Endothelial cell of hepatic sinusoid (primary cell): ENCODE data around the gene DNAJB6.

Source experiments
- in situ Hi-C: cut with HindIII; loops from 2 replicates; pipeline ENCODE4 v1.10.0; 2017; ENCODE audit warnings: low sequenced_read_pairs

DNAJB6 gene

GRCh38 chr7:157394246-157395191 lies 57.7 kb downstream of the DNAJB6 start:
- in situ Hi-C loops: no loop called here

GRCh38 chr7:157395206-157395605 lies 58.4 kb downstream of the DNAJB6 start:
- in situ Hi-C loops: no loop called here

DNA sequence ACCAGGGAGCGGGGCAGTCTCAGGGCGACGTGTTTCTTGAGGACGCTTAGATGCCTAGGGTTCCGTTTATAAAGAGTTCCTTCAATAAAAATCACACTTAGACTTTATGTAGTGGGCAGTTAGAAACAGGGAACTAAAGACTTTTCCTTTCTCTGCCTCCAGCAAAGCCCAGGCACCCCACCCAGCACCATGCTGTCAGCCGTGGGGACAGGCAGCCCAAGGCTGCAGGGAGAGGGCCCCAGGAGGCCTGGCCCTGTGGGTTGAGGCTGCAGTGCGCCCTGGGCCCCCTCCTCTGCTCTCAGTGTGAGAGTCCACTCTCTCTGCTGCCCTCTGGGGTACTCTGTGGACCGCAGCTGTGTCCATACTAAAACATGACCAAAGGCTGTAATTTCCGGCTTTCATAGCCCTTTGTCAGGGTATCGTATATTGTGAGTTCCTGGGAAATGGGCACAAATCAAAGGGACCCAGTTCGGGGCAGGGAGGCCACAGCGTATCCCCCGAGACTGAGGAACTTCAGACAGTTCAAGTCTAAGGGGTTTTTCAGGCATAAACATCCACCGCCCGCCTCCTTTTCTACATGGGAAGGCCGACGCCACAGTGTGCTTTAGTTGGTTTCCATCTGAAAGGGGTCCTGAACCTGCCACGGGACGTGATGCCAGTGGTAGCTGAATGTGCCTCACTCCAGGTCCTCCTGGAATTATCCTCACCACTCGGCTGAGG lies 59.7 kb downstream of the DNAJB6 start:
- in situ Hi-C loops: no loop called here

GRCh38 chr7:157397036-157397720 lies 60.4 kb downstream of the DNAJB6 start:
- in situ Hi-C loops: no loop called here

DNA sequence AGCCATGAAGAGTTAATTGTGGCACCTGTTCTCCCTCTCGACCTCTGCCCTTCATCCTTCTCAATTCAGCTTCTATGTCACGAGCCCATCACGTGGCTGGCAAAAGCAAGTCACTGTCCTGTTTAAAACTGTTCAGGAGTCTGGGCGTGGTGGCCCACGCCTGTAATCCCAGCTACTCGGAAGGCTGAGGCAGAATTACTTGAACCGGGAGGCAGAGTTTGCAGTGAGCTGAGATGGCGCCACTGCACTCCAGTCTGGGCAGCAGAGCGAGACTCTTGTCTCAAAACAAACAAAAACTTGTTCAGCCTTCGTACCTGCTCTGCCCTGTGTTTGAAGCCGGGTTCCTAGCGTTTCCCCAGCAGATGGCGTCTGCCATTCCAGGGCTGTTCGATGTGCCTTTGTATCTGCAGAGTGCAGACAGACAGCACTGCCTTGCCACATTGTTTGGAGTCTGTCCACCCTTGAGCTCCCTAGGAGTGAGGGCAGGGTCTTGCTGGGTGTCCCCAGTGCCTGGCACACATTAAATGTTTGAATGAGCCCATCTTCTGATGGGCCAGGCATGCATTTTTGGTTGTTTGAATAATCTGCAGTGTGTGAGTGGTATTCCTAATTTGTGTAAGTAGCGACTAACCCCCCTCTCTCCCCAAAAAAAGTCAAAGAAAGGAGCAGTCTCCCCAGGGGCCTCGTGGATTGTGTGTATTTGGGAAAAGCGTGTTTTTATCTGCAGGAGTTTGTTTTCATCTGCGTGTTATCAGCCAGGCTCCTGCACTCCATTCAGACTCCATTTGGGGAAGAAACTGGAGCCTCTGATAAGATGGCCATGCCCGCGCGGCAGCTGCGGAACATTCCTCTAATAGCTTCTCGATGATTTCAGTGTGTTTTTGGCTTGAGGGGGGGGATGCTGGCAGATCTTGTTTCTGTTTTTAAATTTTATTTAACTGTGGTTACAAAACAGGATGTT lies 61.2 kb downstream of the DNAJB6 start:
- in situ Hi-C loops: no loop called here

DNA sequence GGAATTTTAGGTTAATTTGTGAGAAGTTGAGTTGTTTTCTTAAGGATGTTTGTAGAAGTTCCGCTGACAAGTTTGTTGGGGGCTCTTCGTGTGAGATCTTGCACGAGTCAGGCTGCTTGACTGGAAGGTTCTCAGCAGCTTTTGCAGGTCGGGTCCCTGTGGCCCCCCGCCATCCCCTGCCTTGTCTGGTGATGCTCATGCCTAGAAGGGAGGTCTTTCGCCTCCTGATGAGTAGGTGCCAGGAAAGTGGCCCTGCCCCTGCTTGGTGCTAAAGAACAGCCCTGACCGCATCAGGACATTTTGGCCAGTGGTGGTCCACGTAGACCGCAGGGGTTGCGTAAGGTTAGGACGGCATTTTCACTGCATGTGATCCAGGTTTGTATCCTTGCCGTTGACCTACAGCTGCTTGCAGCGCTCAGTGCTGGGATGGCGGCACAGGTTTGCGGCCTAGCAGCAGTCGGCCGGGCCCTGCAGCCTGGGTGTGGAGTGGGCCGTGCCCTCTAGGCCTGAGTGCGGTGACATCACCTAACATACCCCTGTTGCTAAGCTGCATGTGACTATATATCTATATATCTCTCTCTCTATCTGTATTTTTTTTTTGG lies 62.4 kb downstream of the DNAJB6 start:
- in situ Hi-C loops: no loop called here

DNA sequence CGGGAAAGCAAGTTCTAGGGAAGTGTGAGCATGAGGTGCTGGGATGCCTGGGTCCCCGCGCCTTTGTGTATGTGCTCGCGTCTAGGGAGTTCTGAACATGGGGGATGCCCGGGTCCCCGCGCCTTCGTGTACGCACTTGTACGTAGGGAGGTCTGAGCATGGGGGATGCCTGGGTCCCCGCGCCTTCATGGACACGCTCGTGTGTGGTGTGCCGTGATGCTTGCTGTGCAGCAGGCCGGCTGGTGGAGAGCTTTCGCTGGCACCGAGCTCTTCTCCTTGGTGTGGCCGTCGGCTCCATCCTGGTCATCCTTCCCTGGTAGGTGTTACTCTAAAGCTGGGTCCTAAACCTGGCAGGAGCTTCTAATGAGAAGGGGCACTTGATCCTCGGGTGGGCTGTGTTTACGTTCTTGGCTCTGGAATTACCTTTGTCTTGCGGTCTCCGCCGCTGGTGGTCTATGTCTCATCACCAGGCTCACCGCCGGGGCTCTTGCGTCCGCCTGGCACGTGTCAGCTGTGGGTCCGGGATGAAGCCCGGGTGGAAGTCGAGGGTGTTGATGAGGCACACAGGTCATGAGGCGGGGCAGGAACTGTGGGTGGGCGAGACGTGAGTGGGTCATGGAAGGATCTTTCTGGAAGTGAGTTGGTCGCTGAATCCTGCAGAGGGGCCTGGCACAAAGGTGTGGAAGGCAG lies 63.5 kb downstream of the DNAJB6 start:
- in situ Hi-C loops: no loop called here

DNA sequence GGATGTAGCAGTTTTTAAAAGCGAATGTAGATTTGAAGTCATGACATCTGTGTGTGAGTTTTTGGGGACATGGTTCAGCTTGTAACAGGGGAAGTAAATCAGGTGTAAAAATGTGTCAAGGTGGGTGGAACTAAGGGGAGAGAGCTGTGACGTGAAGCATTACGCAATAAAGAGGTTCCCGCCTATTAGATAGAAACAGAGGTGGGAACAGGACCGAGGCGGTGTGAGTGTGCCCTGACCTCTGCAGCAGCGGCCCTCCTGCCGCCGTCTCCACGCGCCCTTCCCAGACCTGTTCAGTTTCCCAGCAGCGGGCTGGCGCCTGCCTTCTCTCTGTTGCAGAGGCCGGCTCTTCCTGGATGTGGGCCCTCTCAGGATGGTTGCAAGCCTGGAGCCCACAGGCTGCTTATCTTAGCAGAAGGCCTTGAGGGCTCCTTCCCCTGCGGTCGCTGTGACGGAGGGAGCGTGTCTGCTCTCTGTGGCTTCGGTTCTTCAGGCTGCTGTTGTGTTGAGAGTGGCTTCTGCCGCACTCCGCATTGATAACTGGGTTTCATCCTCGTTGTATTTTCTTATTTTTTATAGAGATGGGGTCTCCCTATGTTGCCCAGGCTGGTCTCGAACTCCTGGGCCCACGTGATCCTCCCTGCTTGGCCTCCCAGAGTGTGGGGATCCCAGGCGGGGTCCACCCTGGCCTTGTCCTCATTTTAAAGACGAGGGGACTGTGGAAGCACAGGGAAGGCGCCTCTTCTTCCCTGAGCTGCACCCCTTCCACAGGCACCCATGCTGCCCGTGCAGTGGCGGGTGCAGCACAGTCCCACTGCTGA lies 65.0 kb downstream of the DNAJB6 start:
- in situ Hi-C loops: no loop called here

DNA sequence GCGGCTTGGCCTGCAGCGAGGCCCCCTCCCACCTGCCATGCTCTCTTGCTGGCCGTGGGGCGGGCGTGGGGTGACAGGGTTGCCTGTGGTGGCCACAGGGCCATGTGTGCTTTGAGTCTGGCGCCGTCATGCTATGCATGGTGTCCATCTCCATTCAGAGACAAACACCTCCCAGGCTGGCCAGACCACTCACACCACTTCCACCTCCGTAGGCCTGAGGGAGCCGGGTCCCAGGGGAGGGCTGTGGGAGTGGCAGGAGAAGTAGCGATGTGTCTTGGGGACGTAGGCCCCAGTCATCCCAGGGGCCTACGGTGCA lies 65.5 kb downstream of the DNAJB6 start:
- in situ Hi-C loops: no loop called here

DNA sequence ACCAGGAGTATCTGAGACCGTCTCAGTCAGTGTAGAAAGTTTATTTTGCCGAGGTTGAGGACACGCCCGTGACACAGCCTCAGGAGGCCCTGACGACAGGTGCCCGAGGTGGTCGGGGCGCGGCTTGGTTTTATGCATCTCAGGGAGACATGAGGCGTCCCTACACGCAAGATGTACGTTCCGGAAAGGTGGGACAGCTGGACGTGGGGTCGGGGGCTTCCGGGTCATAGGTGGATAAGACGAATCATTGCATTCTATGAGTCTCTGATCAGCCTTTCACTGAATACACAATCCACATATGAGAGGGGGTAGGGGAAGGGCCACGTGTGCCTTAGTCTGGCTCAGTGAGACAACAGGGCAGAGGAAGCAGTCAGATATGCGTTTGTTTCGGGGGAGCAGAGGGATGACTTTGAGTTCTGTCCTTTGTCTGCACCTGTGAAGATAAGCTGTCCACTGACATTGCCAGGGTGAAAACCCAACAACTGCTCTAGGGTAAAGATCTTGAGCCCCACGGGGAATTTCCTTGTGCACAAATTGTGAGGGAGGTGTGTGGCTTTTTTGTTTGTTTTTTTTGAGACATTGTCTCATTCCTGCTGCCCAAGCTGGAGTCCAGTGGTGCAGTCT lies 66.2 kb downstream of the DNAJB6 start:
- in situ Hi-C loops: no loop called here

GRCh38 chr7:157403646-157404401 lies 67.0 kb downstream of the DNAJB6 start:
- in situ Hi-C loops: no loop called here

DNA sequence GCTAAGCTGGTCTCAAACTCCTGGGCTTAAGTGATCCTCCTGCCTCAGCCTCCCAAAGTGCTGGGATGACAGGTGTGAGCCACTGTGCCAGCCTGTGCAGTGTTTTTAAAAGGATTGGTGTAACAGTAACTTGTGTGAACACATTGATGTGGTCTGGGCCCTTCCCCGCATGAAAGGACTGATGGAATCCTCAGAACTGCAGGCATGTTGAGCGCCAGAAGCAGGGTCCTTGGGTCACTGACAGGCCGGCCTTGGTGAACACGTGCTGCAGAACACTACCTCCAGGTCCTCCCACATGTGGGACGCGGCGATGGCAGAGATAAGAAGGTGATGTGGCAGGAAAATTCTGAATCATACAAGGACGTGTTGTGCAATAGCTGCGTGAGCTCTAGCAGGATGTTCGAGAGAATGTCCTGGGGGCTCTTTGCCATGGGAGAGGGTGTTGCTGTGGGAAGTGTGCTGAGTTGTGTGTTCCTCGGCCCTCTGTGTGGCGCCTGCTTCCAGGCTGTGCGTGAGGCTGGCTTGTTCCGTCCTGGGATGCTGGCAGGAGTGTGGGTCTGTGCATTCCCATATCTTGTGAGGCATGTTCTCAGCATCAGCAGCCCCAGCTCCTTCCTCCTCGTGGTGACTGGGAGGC lies 68.2 kb downstream of the DNAJB6 start:
- in situ Hi-C loops: no loop called here

DNA sequence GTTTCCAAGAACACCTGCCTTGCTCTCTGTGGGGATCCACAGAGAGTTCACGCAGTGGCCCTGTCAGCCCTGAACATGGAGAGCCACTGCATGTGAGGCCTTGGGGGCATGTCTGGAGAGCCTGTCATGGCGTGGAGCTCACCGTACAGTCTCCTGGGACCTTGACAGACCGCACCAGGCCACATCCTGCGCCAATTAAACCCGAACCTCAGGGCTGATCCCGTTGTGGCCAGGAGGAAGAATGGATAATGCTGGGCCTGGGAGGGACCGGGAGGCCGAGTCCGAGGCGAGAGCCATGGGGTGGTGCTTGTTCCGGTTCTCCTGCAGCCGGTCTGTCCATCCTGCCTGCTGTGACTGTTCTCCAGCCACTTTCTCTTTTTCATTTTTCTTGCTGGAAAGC lies 68.7 kb downstream of the DNAJB6 start:
- in situ Hi-C loops: no loop called here

- in situ Hi-C loops: no loop called here
These were observed 69.4 kb downstream of the DNAJB6 start for GRCh38 chr7:157405914-157406810.

GRCh38 chr7:157406971-157407370 lies 70.2 kb downstream of the DNAJB6 start:
- in situ Hi-C loops: no loop called here
